Dermis microvascular lymphatic vessel endothelial cell (primary cell): ENCODE data around the gene RSAD1. TPM values are rescaled to one million over a fixed set of nuclear protein-coding genes. Genes with fewer than 3 reads are reported as not detected.
A peak's percentile ranks its signal among the peaks of the same experiment; 100 is the strongest.

ENCODE experiments used
- DNase-seq, 2 donors: peaks; one replicate each; pipeline versions ENCODE4 v3.0.0 to v3.0.0-alpha.2; 2010; ENCODE audit warnings: low read depth in 2 of 2
- total RNA-seq: library from RNA; depleted of rRNA; stranded (reverse); fragments of >200 nt; gene quantifications from 2 replicates; pipeline ENCODE4 v1.2.1, GENCODE V29; 2014

The RSAD1 gene
- 12.5 and 16.3 TPM in 2 replicates for total RNA-seq

DNA sequence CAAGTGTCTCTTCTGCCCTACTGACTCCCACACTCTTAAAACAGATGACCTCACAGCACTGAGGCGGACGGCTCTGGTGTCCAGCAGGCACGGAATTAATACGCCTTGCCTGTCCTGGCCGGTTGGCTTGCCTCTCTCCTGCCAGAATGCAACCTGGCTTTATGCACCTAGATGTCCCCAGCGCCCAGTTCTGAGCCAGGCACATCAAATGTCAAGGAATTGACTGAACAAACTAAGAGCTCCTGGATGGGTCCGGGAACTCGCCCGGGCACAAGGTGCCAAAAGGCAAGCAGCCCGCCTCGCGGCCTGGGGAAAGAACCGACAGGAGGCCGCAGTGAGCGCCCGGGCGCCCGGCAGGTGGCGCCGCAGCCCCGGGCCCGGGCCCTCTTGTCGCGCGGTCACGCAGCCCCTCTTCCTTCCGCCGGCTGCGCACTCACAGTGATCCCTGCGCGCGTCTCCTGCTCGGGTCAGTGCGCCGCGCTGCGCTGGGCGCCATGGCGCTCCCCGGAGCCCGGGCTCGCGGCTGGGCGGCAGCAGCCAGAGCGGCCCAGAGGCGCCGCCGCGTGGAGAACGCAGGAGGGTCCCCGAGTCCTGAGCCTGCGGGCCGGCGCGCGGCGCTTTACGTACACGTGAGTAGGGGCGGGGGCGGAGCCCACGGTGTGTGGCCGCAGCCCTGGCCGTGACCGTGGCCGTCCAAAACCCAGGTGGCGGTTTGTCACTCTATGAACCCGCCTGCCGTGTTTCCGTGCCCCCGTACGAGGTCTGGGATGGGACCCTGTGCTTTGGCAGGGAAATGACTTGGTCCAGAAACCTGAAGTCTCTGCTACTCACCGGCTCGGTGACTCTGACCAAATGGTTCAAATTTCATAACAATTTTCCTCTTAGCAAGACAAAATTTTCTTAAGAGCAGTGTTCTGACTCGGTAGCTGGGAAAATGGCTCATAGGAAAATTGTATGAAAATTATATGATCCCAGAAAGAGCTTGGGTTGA lies at the start of gene RSAD1:
Gene RSAD1, plus strand, starts transcription at position 470 of the 991 bp plus-strand sequence. Its CDS starts 25 bp downstream, at position 495.
- DNase-seq: peak; percentile 81 to 92

DNA sequence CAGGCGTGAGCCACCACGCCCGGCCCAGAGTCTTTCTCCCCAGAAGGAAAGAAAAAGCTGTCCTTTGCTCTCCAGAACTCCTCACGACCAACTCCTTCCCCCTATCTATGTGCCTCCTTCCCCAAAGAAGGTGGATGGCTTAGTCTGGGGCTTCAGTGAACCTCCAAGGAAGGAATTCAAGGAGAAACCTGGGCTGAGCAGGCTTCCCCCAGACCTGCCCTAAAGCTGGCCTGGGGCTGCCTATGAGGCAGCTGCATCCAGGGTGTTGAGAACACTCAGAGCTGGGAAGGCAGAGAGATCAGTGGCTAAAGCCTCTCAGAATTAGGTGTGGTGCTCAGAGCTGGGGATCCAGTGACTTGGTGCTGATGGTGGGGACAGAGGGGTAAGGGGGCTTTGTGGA lies 48.9 kb upstream of the RSAD1 start:
- no peak for DNase-seq

DNA sequence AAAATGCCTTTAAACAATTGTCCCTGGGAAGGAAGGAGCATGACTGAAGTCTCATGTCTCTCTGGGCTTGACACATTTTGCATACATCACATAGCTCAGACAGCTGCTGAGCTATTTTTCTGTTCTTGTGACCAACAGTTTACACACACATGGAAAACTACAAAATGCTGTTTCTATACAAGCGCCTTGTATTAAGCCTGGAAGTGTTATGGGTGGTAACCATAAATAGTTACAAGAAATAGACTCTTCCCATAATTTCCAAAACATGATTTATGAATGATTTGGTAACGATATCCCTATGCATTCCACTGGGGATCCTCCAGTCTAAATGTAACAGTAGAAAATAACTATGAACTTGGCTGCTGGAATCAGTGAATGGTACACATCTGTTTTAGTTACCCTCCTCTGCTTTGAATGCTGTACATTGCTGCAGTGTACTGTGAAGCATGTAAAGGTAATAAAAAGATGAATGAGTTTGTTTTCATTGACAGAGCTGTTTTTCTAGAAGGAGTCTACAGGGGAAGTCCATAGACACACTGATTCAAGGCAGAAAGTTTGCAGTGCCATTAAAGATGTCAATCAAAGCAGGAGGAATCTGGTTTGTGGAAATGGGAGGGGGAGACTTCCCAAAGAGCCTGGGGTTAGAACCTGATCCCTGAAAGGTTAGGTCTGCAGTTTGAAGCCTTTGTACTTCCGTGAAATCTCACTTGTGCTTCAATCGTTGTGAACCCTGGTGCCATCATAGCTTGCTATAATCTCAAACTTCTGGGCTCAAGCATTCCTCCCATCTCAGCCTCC lies 47.6 kb upstream of the RSAD1 start:
- DNase-seq: no peak

DNA sequence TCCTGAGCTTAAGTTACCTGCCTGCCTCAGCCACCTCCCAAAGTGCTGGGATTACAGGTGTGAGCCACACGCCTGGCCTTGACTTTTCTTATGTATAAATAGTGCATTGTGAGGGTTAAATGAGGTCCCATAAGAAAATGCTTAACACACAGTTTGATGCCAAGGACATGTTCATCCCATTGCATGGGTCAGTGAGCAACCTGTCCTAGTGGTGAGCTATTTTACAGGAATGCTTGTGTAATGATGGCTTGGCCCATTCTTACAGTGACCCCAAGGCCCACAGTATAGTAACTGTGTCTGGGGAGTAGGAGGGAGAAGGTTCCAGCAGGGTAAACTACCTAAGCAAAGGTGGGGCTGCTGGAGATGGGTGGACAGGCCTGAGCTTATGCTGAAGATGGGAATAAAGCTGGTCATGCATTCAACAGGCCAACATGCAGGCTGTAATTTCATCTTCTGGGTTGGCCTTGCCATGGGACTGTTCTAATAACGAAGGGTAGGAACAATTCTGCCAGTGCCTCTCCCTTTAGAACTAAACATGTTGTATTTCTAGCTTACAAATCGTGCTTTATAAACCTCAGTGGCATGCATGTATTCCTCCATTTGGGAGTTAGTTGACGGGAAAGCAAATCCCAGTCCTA lies 46.4 kb upstream of the RSAD1 start:
- DNase-seq: no peak

GRCh38 chr17:50437409-50437808 lies 41.3 kb upstream of the RSAD1 start:
- no peak for DNase-seq

- DNase-seq: no peak
Observed at GRCh38 chr17:50439008-50439407, 39.7 kb upstream of the RSAD1 start.

GRCh38 chr17:50440172-50440837 lies 38.4 kb upstream of the RSAD1 start:
- no peak for DNase-seq

GRCh38 chr17:50440838-50441829 lies 37.5 kb upstream of the RSAD1 start:
- no peak for DNase-seq

DNA sequence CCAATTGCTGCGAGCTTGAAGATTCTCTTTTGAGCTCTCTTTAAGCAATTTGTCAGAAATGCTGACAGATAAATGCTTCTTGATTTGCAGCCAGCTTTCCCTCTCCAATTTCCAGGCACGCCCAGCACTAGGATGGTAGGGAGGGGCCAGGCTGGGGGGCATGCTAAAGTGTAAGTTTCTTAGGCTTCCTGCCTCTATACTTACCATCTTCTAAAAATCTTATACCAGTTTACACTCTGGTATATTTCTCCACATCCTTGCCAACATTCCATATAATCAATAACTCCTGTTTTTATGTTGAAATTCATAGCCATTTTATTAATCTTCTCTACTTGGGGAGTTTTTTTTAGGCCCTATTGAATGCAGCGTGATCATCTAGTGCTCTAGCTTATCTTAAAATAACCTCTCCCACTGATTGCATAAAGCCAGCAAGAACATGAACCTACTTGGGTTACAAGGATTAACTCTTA lies 35.1 kb upstream of the RSAD1 start:
- DNase-seq: no peak

GRCh38 chr17:50444841-50445715 lies 33.6 kb upstream of the RSAD1 start:
- DNase-seq: no peak

GRCh38 chr17:50445730-50446325 lies 32.8 kb upstream of the RSAD1 start:
- DNase-seq: no peak

GRCh38 chr17:50447870-50448595 lies 30.6 kb upstream of the RSAD1 start:
- no peak for DNase-seq

- no peak for DNase-seq
Observed at GRCh38 chr17:50448643-50449042, 30.0 kb upstream of the RSAD1 start.

DNA sequence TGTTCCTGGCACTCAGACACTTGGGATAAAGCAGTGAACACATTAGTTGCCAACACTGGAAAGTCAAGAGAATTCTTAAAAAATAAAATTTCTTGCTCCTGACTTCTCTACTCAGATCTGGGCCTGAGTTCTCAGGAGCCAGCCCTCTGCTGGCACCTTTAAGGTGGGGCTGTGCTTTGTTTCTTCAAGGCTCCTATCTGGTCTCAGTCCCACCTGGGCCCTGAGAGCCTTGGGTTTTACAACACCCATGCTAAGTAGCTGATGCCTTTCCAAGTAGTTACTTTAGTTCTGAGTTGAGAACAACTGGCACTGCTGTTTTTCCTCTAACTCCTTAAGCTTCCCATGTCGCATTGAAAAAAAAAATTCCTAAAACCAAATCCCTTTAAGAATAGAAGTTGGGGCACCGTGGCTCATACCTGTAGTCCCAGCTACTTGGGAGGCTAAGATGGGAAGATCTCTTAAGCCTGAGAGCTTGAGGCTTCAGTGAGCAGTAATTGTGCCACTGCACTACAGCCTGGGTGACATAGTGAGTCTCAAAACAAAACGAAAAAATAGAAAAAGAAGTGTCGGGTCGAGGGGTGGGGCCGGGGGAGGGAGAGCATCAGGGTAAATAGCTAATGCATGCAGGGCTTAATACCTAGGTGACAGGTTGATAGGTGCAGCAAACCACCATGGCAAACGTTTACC lies 26.6 kb upstream of the RSAD1 start:
- no peak for DNase-seq

GRCh38 chr17:50452630-50453300 lies 25.9 kb upstream of the RSAD1 start:
- DNase-seq: no peak

- no peak for DNase-seq
Observed at GRCh38 chr17:50453901-50454300, 24.8 kb upstream of the RSAD1 start.

- DNase-seq: no peak
Observed at GRCh38 chr17:50457621-50458020, 21.0 kb upstream of the RSAD1 start.
